ENCODE measurements around the gene VEGFB. TPM values are rescaled to one million over a fixed set of nuclear protein-coding genes. Genes with fewer than 3 reads are reported as not detected.

The VEGFB gene
- total RNA-seq, 1 experiment from 2014 or later: 8.7 TPM

DNA sequence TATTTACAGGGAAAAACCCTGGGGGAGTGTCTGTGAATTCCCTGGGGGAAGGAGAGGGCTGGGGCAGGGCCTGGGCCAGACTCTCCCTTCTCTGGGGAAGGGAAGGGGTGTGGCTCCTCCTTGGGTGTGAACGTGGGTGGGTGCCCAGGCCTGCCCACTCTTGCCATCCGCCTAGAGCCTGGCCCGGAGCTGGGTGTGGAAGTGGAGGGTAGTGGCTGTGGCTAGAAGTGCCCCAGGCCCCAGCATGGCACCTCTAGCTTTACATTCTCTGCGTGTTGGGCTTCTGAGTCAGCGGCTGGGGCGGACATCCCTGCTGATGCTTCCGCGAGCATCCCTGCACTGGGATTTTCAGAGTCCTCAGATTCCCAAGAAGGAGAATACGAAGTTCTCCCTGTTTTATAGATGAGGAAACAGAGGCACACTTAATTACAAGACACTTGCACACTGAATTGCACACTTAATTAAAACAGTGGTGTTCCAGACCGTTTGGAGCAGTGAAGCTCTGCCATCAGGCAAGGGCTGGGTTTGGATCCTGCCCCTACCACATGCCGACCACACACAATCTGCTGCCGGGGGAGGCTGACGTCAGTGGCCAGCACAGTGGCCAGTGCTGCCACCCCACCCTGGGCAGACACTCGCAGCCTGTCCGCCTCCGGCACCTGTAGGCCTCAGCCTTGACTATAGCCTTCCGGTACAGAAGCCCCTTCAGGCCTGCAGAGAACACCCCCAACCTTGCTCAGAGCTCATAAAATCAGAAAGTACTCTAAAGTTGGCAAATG, 42.5 kb downstream of the VEGFB start:
- peak; percentile 89 for DNase-seq (ENCODE audit: extremely low read depth, low read depth)

DNA sequence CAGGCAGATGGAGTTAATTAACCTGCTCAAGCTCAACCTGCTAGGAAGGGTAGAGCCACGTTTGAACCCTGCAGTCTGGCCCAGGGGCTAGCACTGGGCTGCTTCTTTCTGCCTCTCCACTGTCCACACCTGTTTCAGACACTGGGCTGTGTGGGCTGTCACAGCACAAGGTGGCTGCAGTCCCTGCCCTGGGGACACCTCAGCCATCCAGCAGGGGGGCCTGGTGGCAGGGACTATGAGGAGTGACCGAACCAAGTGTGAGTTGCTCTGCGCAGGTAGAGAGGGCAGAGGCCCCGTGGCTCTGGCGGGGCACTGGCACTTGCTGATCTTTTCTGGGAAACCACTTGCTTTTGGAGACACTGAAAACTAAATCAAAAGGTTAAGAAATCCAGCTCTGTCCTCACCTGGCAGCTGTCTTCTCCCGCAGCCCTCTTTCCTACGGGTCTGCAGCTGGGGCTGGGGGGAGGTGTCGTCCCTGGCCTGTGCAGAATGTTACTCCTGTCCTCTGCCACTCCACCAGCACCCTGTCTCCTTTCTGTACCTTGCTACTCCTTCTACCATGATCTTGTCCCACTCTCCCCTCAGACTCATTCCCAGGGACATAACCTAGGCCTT, 44.3 kb downstream of the VEGFB start:
- no peak for DNase-seq (ENCODE audit: extremely low read depth, low read depth)

DNA sequence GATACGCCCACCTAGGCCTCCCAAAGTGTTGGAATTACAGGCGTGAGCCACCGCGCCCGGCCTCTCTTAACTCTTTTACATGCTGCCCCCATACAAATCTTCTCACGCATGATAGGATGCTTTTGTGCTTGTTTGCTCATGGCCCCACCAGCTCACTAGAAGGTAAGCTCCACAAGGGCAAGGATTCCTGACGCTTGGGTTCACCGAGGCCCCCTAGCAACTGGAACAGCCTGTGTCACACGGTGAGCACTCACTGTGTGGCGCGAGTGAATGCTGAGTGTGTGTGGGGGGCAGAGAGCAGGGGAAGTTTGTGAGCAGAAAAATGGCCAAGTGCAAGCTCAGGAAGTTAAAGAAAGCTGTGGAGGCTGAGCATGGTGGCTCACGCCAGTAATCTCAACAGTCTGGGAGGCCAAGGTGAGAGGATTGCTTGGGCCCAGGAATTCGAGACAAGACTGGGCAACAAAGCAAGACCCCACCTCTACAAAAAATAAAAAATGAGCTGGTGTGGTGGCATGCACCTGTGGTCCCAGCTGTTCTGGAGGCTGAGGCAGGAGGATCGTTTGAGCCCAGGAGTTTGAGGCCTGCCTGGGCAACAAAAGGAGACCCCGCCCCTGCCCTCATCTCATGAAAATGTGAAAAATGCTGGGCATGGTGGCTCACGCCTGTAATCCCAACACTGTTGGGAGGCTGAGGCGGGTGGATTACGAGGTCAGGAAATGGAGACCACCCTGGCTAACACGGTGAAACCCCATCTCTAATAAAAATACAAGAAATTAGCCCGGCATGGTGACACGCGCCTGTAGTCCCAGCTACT, 47.8 kb downstream of the VEGFB start:
- no peak for DNase-seq (ENCODE audit: extremely low read depth, low read depth)

DNA sequence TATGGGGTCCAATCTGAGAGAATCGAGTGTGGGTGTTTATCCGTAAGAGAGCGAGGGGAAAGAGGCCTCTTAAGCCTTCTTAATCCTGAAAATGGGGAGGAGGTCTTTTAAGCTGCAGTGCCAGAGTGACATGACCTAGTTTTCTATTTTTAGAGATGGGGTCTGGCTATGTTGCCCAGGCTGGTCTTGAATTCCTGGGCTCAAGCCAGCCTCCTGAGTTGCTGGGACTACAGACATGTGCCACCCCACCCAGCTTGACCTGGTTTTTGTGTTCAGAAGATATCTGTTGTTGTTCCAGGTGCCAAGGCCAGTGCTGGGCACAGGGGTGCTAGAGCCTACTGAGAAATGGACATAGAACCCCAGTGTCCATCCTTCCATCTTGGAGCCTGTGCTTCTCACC, 48.7 kb downstream of the VEGFB start:
- no peak for DNase-seq (ENCODE audit: extremely low read depth, low read depth)

DNA sequence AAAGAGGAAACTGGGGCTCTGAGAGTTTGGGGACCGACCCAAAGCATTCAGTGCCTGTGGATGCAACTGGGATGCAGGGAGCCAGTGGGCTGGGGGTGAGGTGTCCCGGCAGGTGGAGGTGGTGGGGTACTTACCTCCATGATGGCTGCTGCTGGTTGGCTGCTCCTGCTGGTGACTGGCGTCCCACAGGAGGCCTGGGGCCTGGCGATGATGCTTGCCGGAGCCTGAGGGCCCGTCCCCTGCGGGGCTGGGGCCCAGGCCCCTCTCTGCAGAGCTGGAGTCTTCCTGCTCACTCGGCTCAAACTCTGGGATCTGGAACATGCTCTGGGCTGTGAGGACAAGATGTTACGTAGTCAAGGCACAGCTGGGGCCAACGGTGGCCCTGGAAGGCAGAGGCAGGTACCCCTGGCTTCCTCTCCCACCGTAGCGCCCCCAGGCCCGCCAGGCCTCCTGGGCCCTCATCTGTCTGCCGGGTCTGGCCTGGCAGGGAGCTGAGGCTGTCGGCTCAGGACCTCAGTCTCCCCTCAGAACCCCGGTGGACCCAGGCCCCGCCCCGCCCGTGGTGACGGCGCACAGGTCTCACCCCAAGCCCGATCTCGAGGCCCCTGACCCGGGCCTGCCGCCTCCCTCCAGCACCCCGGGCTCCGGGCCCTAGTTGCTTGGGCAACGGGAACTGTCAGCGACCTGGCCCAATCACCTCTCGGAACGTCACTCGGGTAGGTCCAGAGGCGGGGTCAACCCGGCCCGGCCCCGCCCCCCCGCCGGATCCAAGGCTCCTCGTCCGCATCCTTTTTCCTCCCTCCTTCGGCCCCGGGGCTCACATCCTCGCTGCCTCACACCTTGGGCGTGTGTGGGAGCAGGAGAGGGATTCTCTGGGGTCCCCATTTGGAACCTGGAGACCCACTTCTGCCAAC, 49.9 kb downstream of the VEGFB start, which contains the start of gene BAD:
BAD (minus strand) TSS at position 618 of the 914 bp plus-strand sequence; CDS start at position 321, 297 bp downstream.
- peak; percentile 85 for DNase-seq (ENCODE audit: extremely low read depth, low read depth)

DNA sequence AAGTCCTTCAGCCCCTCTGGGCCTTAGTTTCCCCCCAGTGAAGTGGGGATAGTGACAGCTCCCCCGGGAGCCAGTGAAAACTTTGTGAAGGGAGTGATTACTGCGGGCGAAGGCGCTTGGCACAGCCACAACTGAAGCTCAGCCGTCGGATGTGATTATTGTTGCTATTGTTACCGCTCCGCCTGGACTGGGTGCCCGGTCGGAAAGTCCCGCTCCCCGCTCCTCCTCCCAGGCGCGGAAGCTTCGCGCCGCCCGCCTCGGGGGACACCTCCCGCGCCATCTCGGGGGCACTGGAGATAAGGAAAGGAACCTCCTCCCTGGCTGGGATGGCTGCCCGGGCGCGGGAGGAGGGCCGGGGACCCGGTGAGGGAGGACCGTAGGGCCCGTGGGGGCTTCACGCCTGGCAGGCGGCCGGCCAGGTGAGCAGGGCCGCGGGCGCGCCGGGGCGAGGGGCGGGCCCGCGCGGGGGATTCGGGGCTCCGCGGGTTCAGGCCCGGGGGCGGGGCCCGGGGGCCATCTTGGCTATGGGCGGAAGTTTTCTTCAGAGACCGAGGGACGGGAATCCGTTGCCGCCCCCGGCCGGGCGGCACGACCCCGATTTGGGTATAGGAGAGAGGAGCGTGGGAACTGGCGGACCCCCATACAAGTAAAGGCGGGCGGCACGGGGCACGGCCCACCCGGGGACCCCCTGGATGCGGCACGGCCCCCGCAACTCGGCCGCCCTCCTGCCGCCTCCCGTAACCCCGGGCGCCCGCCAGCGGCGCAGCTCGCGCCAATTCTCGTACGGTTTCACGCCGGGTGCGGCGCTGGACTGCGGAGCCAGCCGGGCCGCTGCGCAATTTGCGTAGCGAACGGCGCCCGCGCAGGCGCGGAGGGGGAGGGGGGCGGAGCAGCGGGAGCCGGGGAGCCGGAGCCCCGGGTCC, 50.8 kb downstream of the VEGFB start, which contains the start of gene GPR137:
GPR137 (plus strand) TSS at position 887 of the 923 bp plus-strand sequence. CDS start 677 bp downstream, outside the sequence.
- DNase-seq (ENCODE audit: extremely low read depth, low read depth): no peak

DNA sequence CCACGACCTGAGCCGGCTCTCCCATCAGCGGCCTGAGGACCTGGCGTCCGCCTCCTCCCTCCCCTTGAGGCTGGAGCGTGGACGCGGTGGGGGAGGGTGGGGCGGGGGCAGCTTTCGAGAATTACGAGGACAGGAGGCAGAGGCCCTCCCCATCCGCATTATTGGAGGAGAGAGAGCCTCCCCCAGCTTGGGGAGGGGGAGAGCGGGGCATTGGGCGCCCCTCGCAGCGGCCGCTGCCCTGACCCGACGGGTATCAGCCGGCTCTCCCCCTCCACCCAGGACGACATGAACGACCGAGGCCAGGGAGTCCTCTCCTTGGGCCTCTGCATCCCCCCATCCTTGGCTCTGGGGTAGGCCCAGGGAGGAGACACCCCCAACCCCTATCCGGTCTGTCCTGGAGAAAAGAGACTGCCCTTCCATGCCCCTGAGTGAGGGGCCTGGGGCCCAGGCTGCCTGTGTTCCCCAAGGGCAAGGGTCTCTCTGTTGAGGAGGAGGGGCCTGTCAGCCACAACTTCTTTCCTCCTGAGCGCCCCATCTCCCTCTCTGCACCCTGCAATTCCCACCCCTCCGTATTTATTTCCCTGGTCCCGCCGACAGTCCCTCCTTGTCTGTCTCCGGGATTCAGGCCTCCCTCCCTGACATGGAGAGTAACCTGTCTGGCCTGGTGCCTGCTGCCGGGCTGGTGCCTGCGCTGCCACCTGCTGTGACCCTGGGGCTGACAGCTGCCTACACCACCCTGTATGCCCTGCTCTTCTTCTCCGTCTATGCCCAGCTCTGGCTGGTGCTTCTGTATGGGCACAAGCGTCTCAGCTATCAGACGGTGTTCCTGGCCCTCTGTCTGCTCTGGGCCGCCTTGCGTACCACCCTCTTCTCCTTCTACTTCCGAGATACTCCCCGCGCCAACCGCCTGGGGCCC, 51.8 kb downstream of the VEGFB start:
- no peak for DNase-seq (ENCODE audit: extremely low read depth, low read depth)

DNA sequence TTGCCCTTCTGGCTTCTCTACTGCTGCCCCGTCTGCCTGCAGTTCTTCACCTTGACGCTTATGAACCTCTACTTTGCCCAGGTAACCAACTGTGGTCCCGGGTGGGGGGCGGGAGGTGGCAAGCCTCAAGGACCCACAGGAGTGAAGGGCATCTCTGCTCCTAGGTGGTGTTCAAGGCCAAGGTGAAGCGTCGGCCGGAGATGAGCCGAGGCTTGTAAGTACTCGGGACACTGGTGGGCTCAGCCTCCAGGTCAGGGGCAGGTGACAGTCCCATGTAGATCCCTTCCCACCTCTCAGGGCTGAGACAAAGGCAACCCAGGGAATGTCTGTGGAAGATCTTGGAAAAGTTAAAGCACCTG, 52.4 kb downstream of the VEGFB start:
- no peak for DNase-seq (ENCODE audit: extremely low read depth, low read depth)

DNA sequence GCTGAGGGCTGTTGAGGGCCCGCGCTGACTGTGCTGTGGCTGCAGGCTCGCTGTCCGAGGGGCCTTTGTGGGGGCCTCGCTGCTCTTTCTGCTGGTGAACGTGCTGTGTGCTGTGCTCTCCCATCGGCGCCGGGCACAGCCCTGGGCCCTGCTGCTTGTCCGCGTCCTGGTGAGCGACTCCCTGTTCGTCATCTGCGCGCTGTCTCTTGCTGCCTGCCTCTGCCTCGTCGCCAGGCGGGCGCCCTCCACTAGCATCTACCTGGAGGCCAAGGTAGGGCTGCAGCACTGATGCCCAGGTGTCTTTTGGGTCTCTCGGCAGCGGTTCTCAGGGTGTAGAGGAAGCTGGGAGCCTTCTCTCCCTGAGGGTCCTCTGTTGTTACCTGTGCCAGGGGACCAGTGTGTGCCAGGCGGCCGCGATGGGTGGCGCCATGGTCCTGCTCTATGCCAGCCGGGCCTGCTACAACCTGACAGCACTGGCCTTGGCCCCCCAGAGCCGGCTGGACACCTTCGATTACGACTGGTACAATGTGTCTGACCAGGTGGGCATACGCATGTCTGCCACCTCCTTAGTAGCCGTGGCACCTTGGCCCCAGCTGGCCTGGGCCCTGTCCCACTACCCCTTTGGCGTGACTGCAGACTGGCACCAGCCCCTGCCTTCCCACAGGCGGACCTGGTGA, 53.4 kb downstream of the VEGFB start:
- DNase-seq (ENCODE audit: extremely low read depth, low read depth): no peak

DNA sequence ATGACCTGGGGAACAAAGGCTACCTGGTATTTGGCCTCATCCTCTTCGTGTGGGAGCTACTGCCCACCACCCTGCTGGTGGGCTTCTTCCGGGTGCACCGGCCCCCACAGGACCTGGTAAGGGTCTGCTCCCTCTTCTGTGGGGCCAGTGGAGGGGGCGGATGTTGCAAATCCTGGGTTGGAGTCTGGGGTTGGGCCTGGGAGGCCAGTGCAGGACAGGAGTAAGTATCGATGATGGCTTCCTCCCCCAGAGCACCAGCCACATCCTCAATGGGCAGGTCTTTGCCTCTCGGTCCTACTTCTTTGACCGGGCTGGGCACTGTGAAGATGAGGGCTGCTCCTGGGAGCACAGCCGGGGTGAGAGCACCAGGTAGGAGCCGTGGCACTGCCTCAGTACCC, 54.0 kb downstream of the VEGFB start:
- no peak for DNase-seq (ENCODE audit: extremely low read depth, low read depth)

Other genes with a start within 250 kb of the VEGFB start
- gene OTUB1, start 248.1 kb upstream of the VEGFB start, total RNA-seq (2014; rRNA removed; shearing (Covaris generic)): 32.8 and 43.6 TPM in 2 replicates
- gene FLRT1, start 198.7 kb upstream of the VEGFB start, total RNA-seq (2014; rRNA removed; shearing (Covaris generic)): 2.7 and 3.0 TPM in 2 replicates
- 29.3 and 32.2 TPM in 2 replicates for gene MACROD1, start 68.5 kb upstream of the VEGFB start, total RNA-seq (2014; rRNA removed; shearing (Covaris generic))
- gene STIP1, start 48.4 kb upstream of the VEGFB start, total RNA-seq (2014; rRNA removed; shearing (Covaris generic)): 147 and 154 TPM in 2 replicates
- 55.8 and 60.2 TPM in 2 replicates for gene FERMT3, start 27.9 kb upstream of the VEGFB start, total RNA-seq (2014; rRNA removed; shearing (Covaris generic))
- 14.5 and 19.4 TPM in 2 replicates for gene TRPT1, start 8.4 kb upstream of the VEGFB start, total RNA-seq (2014; rRNA removed; shearing (Covaris generic))
- gene NUDT22, start 8.3 kb upstream of the VEGFB start, total RNA-seq (2014; rRNA removed; shearing (Covaris generic)): 24.6 and 27.5 TPM in 2 replicates
- gene DNAJC4, start 4.0 kb upstream of the VEGFB start, total RNA-seq (2014; rRNA removed; shearing (Covaris generic)): 7.9 and 8.7 TPM in 2 replicates
- 57.6 and 61.0 TPM in 2 replicates for gene FKBP2, start 6.5 kb downstream of the VEGFB start, total RNA-seq (2014; rRNA removed; shearing (Covaris generic))
- gene PPP1R14B, start 12.4 kb downstream of the VEGFB start, total RNA-seq (2014; rRNA removed; shearing (Covaris generic)): 184 and 245 TPM in 2 replicates
- gene PLCB3, start 16.9 kb downstream of the VEGFB start, total RNA-seq (2014; rRNA removed; shearing (Covaris generic)): 15.4 and 16.2 TPM in 2 replicates
- gene BAD, start 50.1 kb downstream of the VEGFB start, total RNA-seq (2014; rRNA removed; shearing (Covaris generic)): 66.2 and 68.0 TPM in 2 replicates
- 16.4 and 20.0 TPM in 2 replicates for gene GPR137, start 51.3 kb downstream of the VEGFB start, total RNA-seq (2014; rRNA removed; shearing (Covaris generic))
- 0.10 TPM in 1 of 2 replicates, not detected in the other for gene KCNK4, start 56.7 kb downstream of the VEGFB start, total RNA-seq (2014; rRNA removed; shearing (Covaris generic))
- gene CATSPERZ, start 65.8 kb downstream of the VEGFB start, total RNA-seq (2014; rRNA removed; shearing (Covaris generic)): 0.59 and 2.0 TPM in 2 replicates
- gene ESRRA, start 70.9 kb downstream of the VEGFB start, total RNA-seq (2014; rRNA removed; shearing (Covaris generic)): 42.2 and 52.8 TPM in 2 replicates
- gene TRMT112, start 83.0 kb downstream of the VEGFB start, total RNA-seq (2014; rRNA removed; shearing (Covaris generic)): 202 and 230 TPM in 2 replicates
- gene PRDX5, start 83.5 kb downstream of the VEGFB start, total RNA-seq (2014; rRNA removed; shearing (Covaris generic)): 205 and 210 TPM in 2 replicates
- 2.8 and 3.7 TPM in 2 replicates for gene CCDC88B, start 105.6 kb downstream of the VEGFB start, total RNA-seq (2014; rRNA removed; shearing (Covaris generic))
- 15.1 and 16.8 TPM in 2 replicates for gene RPS6KA4, start 124.6 kb downstream of the VEGFB start, total RNA-seq (2014; rRNA removed; shearing (Covaris generic))